CD8-positive, alpha-beta memory T cell (primary cell): Measurements from ENCODE around the gene CRP. TPM values are rescaled to one million over a fixed set of nuclear protein-coding genes. Genes with fewer than 3 reads are reported as not detected.

Experiments used
- CTCF ChIA-PET: fragments of 350-600 bp; sonication (Branson Sonifier 250); formaldehyde crosslinking; loops from one replicate; lab custom pipeline; 2021; ENCODE audit warnings: antibody characterized with exemption; lab: Charles Lee
- POLR2A ChIA-PET: fragments of 350-600 bp; sonication (Branson Sonifier 250); formaldehyde crosslinking; loops from one replicate; lab custom pipeline; 2021; ENCODE audit warnings: antibody characterized with exemption; lab: Charles Lee
- DNase-seq, 5 donors: peaks; one replicate each; pipeline versions ENCODE4 v3.0.0 to v3.0.0-alpha.2; 2020 to 2022; ENCODE audit warnings: mixed read lengths in 1 of 5
- H3K27ac ChIP-seq: one replicate; pipeline ENCODE4 v1.7.0; 2013; ENCODE audit warnings: low read depth, mild to moderate bottlenecking, low read length, moderate library complexity
- H3K27me3 ChIP-seq: 2 replicates; pipeline ENCODE4 v1.7.0; 2013; ENCODE audit warnings: low read length, mild to moderate bottlenecking; ENCODE audit not compliant: insufficient read depth, poor library complexity, severe bottlenecking
- H3K36me3 ChIP-seq: 2 replicates; pipeline ENCODE4 v1.7.0; 2013; ENCODE audit warnings: mild to moderate bottlenecking, low read length, moderate library complexity; ENCODE audit not compliant: insufficient read depth
- H3K4me1 ChIP-seq: 2 replicates; pipeline ENCODE4 v1.7.0; 2013; ENCODE audit warnings: mild to moderate bottlenecking, low read length, moderate library complexity; ENCODE audit not compliant: insufficient read depth
- H3K4me3 ChIP-seq: 2 replicates; pipeline ENCODE4 v1.7.0; 2013; ENCODE audit warnings: mild to moderate bottlenecking, low read length
- H3K9me3 ChIP-seq: 2 replicates; pipeline ENCODE4 v1.7.0; 2013; ENCODE audit warnings: mild to moderate bottlenecking, low read length
- H3K27ac Mint-ChIP-seq, 8 donors: one replicate each; pipeline ENCODE4 v1.8.0; 2020 to 2021; ENCODE audit warnings: mixed read lengths in 8 of 8, mild to moderate bottlenecking in 6 of 8, inconsistent platforms in 3 of 8, moderate library complexity in 3 of 8
- H3K27me3 Mint-ChIP-seq, 2 donors: one replicate each; pipeline ENCODE4 v1.8.0; 2020 to 2021; ENCODE audit warnings: mixed read lengths in 2 of 2, mild to moderate bottlenecking in 1 of 2, moderate library complexity in 1 of 2
- H3K36me3 Mint-ChIP-seq, 3 donors: one replicate each; pipeline ENCODE4 v1.8.0; 2020 to 2021; ENCODE audit warnings: mixed read lengths in 3 of 3, inconsistent platforms in 1 of 3, mild to moderate bottlenecking in 1 of 3
- H3K4me1 Mint-ChIP-seq, 3 donors: one replicate each; pipeline ENCODE4 v1.8.0; 2020 to 2021; ENCODE audit warnings: mixed read lengths in 3 of 3, inconsistent platforms in 1 of 3, mild to moderate bottlenecking in 1 of 3
- H3K4me3 Mint-ChIP-seq, 7 donors: one replicate each; pipeline ENCODE4 v1.8.0; 2020 to 2021; ENCODE audit warnings: mixed read lengths in 7 of 7, mild to moderate bottlenecking in 6 of 7, moderate library complexity in 4 of 7, inconsistent platforms in 2 of 7
- H3K9me3 Mint-ChIP-seq, 5 donors: one replicate each; pipeline ENCODE4 v1.8.0; 2020 to 2022; ENCODE audit warnings: mixed read lengths in 5 of 5, mild to moderate bottlenecking in 3 of 5, moderate library complexity in 2 of 5, inconsistent platforms in 1 of 5
- polyA plus RNA-seq: library from polyadenylated mRNA; unstranded; fragments of 300-500 nt; fragmentation: Illumina TruSeq; gene quantifications from one replicate; pipeline ENCODE4 v1.2.3, GENCODE V29; 2021
- total RNA-seq, 2 experiments: library from RNA; stranded (reverse); gene quantifications; one replicate each; pipeline ENCODE4 v1.2.3, GENCODE V29; 2021

CRP gene
- total and polyA plus RNA-seq, 3 experiments from 2014 or later: not detected

DNA sequence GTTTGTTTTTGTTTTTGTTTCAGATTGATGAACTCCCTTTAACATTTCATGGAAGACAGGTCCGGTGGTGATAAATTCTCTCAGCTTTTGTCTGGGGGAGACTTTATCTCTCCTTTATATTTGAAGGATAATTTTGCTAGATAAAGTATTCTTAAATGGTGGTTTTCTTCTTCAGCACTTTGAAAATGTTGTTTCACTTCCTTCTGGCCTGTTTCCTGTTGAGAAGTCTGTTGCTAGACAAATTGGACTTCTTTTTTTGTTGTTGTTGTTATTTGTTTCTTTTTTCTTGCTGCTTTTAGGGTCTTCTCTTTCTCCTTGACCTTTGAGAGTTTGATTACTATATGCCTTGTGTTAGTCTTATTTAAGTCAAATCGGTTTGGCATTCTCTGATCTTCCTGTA is 50.8 kb downstream of the CRP start:
- no peaks in the 10 kb centered on the region for H3K4me1 Mint-ChIP-seq
- no peak overlapping the region for H3K4me3 ChIP-seq
- H3K27me3 ChIP-seq: no peaks in the 10 kb centered on the region
- no peak for DNase-seq
- H3K27ac Mint-ChIP-seq: no peak overlapping the region
- H3K27ac ChIP-seq: no peak overlapping the region
- peaks cover 10 to 17% (median 12%) of the 10 kb centered on the region in 5 donors for H3K9me3 Mint-ChIP-seq
- H3K4me1 ChIP-seq: no peaks in the 10 kb centered on the region
- ChIA-PET CTCF (no interaction called here), POLR2A (no interaction called here)
- H3K27me3 Mint-ChIP-seq: peaks cover 0 to 56% of the 10 kb centered on the region in 2 donors
- no peaks in the 10 kb centered on the region for H3K9me3 ChIP-seq
- H3K4me3 Mint-ChIP-seq: no peak overlapping the region
- no peaks in the 10 kb centered on the region for H3K36me3 Mint-ChIP-seq
- H3K36me3 ChIP-seq: no peaks in the 10 kb centered on the region

Other genes starting within 250 kb of the CRP start
- gene OR10J5, start 178.6 kb downstream of the CRP start, total RNA-seq: not detected
- not detected for gene OR10J5, start 178.6 kb downstream of the CRP start, polyA plus RNA-seq
- gene APCS, start 126.8 kb downstream of the CRP start, total RNA-seq: not detected
- not detected for gene APCS, start 126.8 kb downstream of the CRP start, polyA plus RNA-seq
- gene DUSP23, start 66.4 kb upstream of the CRP start, total RNA-seq: 10 to 100 TPM; 35.5 to 38.1 TPM
- 65.8 TPM for gene DUSP23, start 66.4 kb upstream of the CRP start, polyA plus RNA-seq
- gene FCRL6, start 87.8 kb upstream of the CRP start, total RNA-seq: 1 to 10 TPM; 1.5 to 1.8 TPM
- gene FCRL6, start 87.8 kb upstream of the CRP start, polyA plus RNA-seq: 129 TPM
- 1 to 10 TPM; 3.2 to 4.0 TPM for gene SLAMF8, start 112.3 kb upstream of the CRP start, total RNA-seq
- 7.3 TPM for gene SLAMF8, start 112.3 kb upstream of the CRP start, polyA plus RNA-seq
- gene VSIG8, start 148.1 kb upstream of the CRP start, total RNA-seq: not detected
- not detected for gene VSIG8, start 148.1 kb upstream of the CRP start, polyA plus RNA-seq
- gene CFAP45, start 185.6 kb upstream of the CRP start, total RNA-seq: 1 to 10 TPM in 1 of 2 experiments, under 1 TPM in 1; 0.75 to 1.2 TPM
- 0.18 TPM for gene CFAP45, start 185.6 kb upstream of the CRP start, polyA plus RNA-seq
- gene TAGLN2, start 210.9 kb upstream of the CRP start, total RNA-seq: 100 to 1,000 TPM; 566 to 578 TPM
- 811 TPM for gene TAGLN2, start 210.9 kb upstream of the CRP start, polyA plus RNA-seq
- under 1 TPM; 0.04 to 0.11 TPM for gene IGSF9, start 231.0 kb upstream of the CRP start, total RNA-seq
- not detected for gene IGSF9, start 231.0 kb upstream of the CRP start, polyA plus RNA-seq
- gene SLAMF9, start 239.6 kb upstream of the CRP start, total RNA-seq: not detected
- not detected for gene SLAMF9, start 239.6 kb upstream of the CRP start, polyA plus RNA-seq